ENCODE results near the gene LRRN2. TPM values are rescaled to one million over a fixed set of nuclear protein-coding genes. Genes with fewer than 3 reads are reported as not detected.

Gene LRRN2
- total and polyA plus RNA-seq, 5 donors from 2014 or later, result 0.02 to 0.03 TPM; not detected in 3

- Histone ChIP-seq H3K9me3 (ENCODE audit: control insufficient read depth in 2 of 2, low read length in 2 of 2) (no peaks in the 10 kb centered on the region), H3K36me3 (ENCODE audit: control insufficient read depth, insufficient read depth, low read length) (no peaks in the 10 kb centered on the region), H3K4me3 (ENCODE audit: low read depth, low read length) (no peak overlapping the region), H3K27me3 (ENCODE audit: control insufficient read depth, insufficient read depth, low read length) (no peaks in the 10 kb centered on the region), H3K27ac (ENCODE audit: insufficient read depth, low read length, poor library complexity, severe bottlenecking) (no peak overlapping the region), H3K4me1 (ENCODE audit: control insufficient read depth, insufficient read depth, low read length, poor library complexity, severe bottlenecking) (no peaks in the 10 kb centered on the region)
- H3K9me3 Mint-ChIP-seq, result no peaks in the 10 kb centered on the region
- no peak for ATAC-seq (ENCODE audit: low read depth in 2 of 2)
- H3K27ac Mint-ChIP-seq, result peak overlapping the region in 1 of 3 donors; percentile 81
- no peak for DNase-seq
- H3K4me3 Mint-ChIP-seq, result no peak overlapping the region
- H3K4me1 Mint-ChIP-seq, result peaks cover 0 to 11% (median 0%) of the 10 kb centered on the region in 4 donors
- peaks cover 4% of the 10 kb centered on the region for H3K27me3 Mint-ChIP-seq
- H3K36me3 Mint-ChIP-seq, result peaks cover 13% of the 10 kb centered on the region
Observed at GRCh38 chr1:204587621-204588020, 97.9 kb downstream of the LRRN2 start.

GRCh38 chr1:204584699-204585372 lies 100.7 kb downstream of the LRRN2 start:
- Histone ChIP-seq H3K9me3 (ENCODE audit: control insufficient read depth in 2 of 2, low read length in 2 of 2) (no peaks in the 10 kb centered on the region), H3K36me3 (ENCODE audit: control insufficient read depth, insufficient read depth, low read length) (no peaks in the 10 kb centered on the region), H3K27ac (ENCODE audit: insufficient read depth, low read length, poor library complexity, severe bottlenecking) (no peak overlapping the region), H3K4me3 (ENCODE audit: low read depth, low read length) (no peak overlapping the region), H3K27me3 (ENCODE audit: control insufficient read depth, insufficient read depth, low read length) (no peaks in the 10 kb centered on the region), H3K4me1 (ENCODE audit: control insufficient read depth, insufficient read depth, low read length, poor library complexity, severe bottlenecking) (peaks cover 8% of the 10 kb centered on the region)
- Mint-ChIP-seq H3K4me3 (peak overlapping the region in 1 of 4 donors; percentile 46), H3K4me1 (peaks cover 11 to 25% (median 16%) of the 10 kb centered on the region in 4 donors), H3K36me3 (peaks cover 15% of the 10 kb centered on the region), H3K9me3 (no peaks in the 10 kb centered on the region), H3K27ac (peak overlapping the region in 1 of 3 donors; percentile 55), H3K27me3 (no peaks in the 10 kb centered on the region)
- DNase-seq (peak in 1 of 3 donors; percentile 61), ATAC-seq (ENCODE audit: low read depth in 2 of 2) (peak; percentile 45 to 50)

- peaks cover 16% of the 10 kb centered on the region for H3K36me3 Mint-ChIP-seq
- H3K27me3 ChIP-seq (ENCODE audit: control insufficient read depth, insufficient read depth, low read length), result no peaks in the 10 kb centered on the region
- H3K27ac ChIP-seq (ENCODE audit: insufficient read depth, low read length, poor library complexity, severe bottlenecking), result no peak overlapping the region
- peaks cover 12 to 33% (median 20%) of the 10 kb centered on the region in 4 donors for H3K4me1 Mint-ChIP-seq
- no peaks in the 10 kb centered on the region for H3K36me3 ChIP-seq (ENCODE audit: control insufficient read depth, insufficient read depth, low read length)
- peaks cover 16% of the 10 kb centered on the region for H3K4me1 ChIP-seq (ENCODE audit: control insufficient read depth, insufficient read depth, low read length, poor library complexity, severe bottlenecking)
- H3K4me3 ChIP-seq (ENCODE audit: low read depth, low read length), result no peak overlapping the region
- DNase-seq (no peak), ATAC-seq (ENCODE audit: low read depth in 2 of 2) (no peak)
- peak overlapping the region in 1 of 3 donors; percentile 59 for H3K27ac Mint-ChIP-seq
- no peaks in the 10 kb centered on the region for H3K9me3 Mint-ChIP-seq
- H3K27me3 Mint-ChIP-seq, result no peaks in the 10 kb centered on the region
- H3K4me3 Mint-ChIP-seq, result no peak overlapping the region
- no peaks in the 10 kb centered on the region for H3K9me3 ChIP-seq (ENCODE audit: control insufficient read depth in 2 of 2, low read length in 2 of 2)
Observed at GRCh38 chr1:204583909-204584632, 101.5 kb downstream of the LRRN2 start.

- H3K36me3 ChIP-seq (ENCODE audit: control insufficient read depth, insufficient read depth, low read length), result no peaks in the 10 kb centered on the region
- no peak overlapping the region for H3K27ac ChIP-seq (ENCODE audit: insufficient read depth, low read length, poor library complexity, severe bottlenecking)
- H3K9me3 ChIP-seq (ENCODE audit: control insufficient read depth in 2 of 2, low read length in 2 of 2), result no peaks in the 10 kb centered on the region
- peaks cover 22% of the 10 kb centered on the region for H3K4me1 ChIP-seq (ENCODE audit: control insufficient read depth, insufficient read depth, low read length, poor library complexity, severe bottlenecking)
- no peak overlapping the region for H3K4me3 ChIP-seq (ENCODE audit: low read depth, low read length)
- no peak for ATAC-seq (ENCODE audit: low read depth in 2 of 2)
- no peak for DNase-seq
- H3K27ac Mint-ChIP-seq, result peak overlapping the region in 2 of 3 donors; percentile 13 to 22
- H3K27me3 ChIP-seq (ENCODE audit: control insufficient read depth, insufficient read depth, low read length), result no peaks in the 10 kb centered on the region
- H3K36me3 Mint-ChIP-seq, result peaks cover 11% of the 10 kb centered on the region
- H3K9me3 Mint-ChIP-seq, result no peaks in the 10 kb centered on the region
- H3K27me3 Mint-ChIP-seq, result no peaks in the 10 kb centered on the region
- peak overlapping the region in 1 of 4 donors; percentile 28 for H3K4me3 Mint-ChIP-seq
- H3K4me1 Mint-ChIP-seq, result peaks cover 14 to 48% (median 28%) of the 10 kb centered on the region in 4 donors
Observed at GRCh38 chr1:204581759-204582158, 103.8 kb downstream of the LRRN2 start.

GRCh38 chr1:204580862-204581261 lies 104.7 kb downstream of the LRRN2 start:
- Mint-ChIP-seq H3K4me3 (peak overlapping the region; percentile 68 to 91 (median 86)), H3K27me3 (no peaks in the 10 kb centered on the region), H3K27ac (peak overlapping the region; percentile 84 to 95 (median 90)), H3K4me1 (peaks cover 14 to 48% (median 32%) of the 10 kb centered on the region in 4 donors), H3K9me3 (no peaks in the 10 kb centered on the region), H3K36me3 (peaks cover 11% of the 10 kb centered on the region)
- Histone ChIP-seq H3K4me3 (ENCODE audit: low read depth, low read length) (no peak overlapping the region), H3K9me3 (ENCODE audit: control insufficient read depth in 2 of 2, low read length in 2 of 2) (no peaks in the 10 kb centered on the region), H3K36me3 (ENCODE audit: control insufficient read depth, insufficient read depth, low read length) (no peaks in the 10 kb centered on the region), H3K27ac (ENCODE audit: insufficient read depth, low read length, poor library complexity, severe bottlenecking) (peak overlapping the region; percentile 72), H3K27me3 (ENCODE audit: control insufficient read depth, insufficient read depth, low read length) (no peaks in the 10 kb centered on the region), H3K4me1 (ENCODE audit: control insufficient read depth, insufficient read depth, low read length, poor library complexity, severe bottlenecking) (peaks cover 22% of the 10 kb centered on the region)
- ATAC-seq (ENCODE audit: low read depth in 2 of 2) (no peak), DNase-seq (no peak)

GRCh38 chr1:204579681-204580080 lies 105.9 kb downstream of the LRRN2 start:
- peak overlapping the region; percentile 72 for H3K27ac ChIP-seq (ENCODE audit: insufficient read depth, low read length, poor library complexity, severe bottlenecking)
- no peak for ATAC-seq (ENCODE audit: low read depth in 2 of 2)
- H3K4me1 ChIP-seq (ENCODE audit: control insufficient read depth, insufficient read depth, low read length, poor library complexity, severe bottlenecking), result peaks cover 22% of the 10 kb centered on the region

GRCh38 chr1:204578867-204579664 lies 106.5 kb downstream of the LRRN2 start:
- ATAC-seq (ENCODE audit: low read depth in 2 of 2) (peak; percentile 67 to 70), DNase-seq (peak in 2 of 3 donors; percentile 27 to 81)
- H3K9me3 ChIP-seq (ENCODE audit: control insufficient read depth in 2 of 2, low read length in 2 of 2), result no peaks in the 10 kb centered on the region
- Mint-ChIP-seq H3K4me1 (peaks cover 14 to 49% (median 29%) of the 10 kb centered on the region in 4 donors), H3K4me3 (peak overlapping the region; percentile 85 to 93 (median 89)), H3K27me3 (no peaks in the 10 kb centered on the region), H3K36me3 (peaks cover 15% of the 10 kb centered on the region), H3K27ac (peak overlapping the region; percentile 84 to 97 (median 95)), H3K9me3 (no peaks in the 10 kb centered on the region)
- peaks cover 22% of the 10 kb centered on the region for H3K4me1 ChIP-seq (ENCODE audit: control insufficient read depth, insufficient read depth, low read length, poor library complexity, severe bottlenecking)
- H3K27me3 ChIP-seq (ENCODE audit: control insufficient read depth, insufficient read depth, low read length), result no peaks in the 10 kb centered on the region
- peak overlapping the region; percentile 72 for H3K27ac ChIP-seq (ENCODE audit: insufficient read depth, low read length, poor library complexity, severe bottlenecking)
- H3K36me3 ChIP-seq (ENCODE audit: control insufficient read depth, insufficient read depth, low read length), result no peaks in the 10 kb centered on the region
- peak overlapping the region; percentile 73 for H3K4me3 ChIP-seq (ENCODE audit: low read depth, low read length)

More at GRCh38 chr1:204579681-204580080, 105.9 kb downstream of the LRRN2 start:
- Mint-ChIP-seq H3K36me3 (peaks cover 15% of the 10 kb centered on the region), H3K4me3 (peak overlapping the region; percentile 85 to 93 (median 89)), H3K27ac (peak overlapping the region; percentile 84 to 95 (median 90)), H3K27me3 (no peaks in the 10 kb centered on the region), H3K9me3 (no peaks in the 10 kb centered on the region), H3K4me1 (peaks cover 14 to 49% (median 30%) of the 10 kb centered on the region in 4 donors)
- peak in 1 of 3 donors; percentile 9 for DNase-seq
- H3K36me3 ChIP-seq (ENCODE audit: control insufficient read depth, insufficient read depth, low read length), result no peaks in the 10 kb centered on the region
- H3K4me3 ChIP-seq (ENCODE audit: low read depth, low read length), result peak overlapping the region; percentile 73
- no peaks in the 10 kb centered on the region for H3K9me3 ChIP-seq (ENCODE audit: control insufficient read depth in 2 of 2, low read length in 2 of 2)
- no peaks in the 10 kb centered on the region for H3K27me3 ChIP-seq (ENCODE audit: control insufficient read depth, insufficient read depth, low read length)

All from CD4-positive, CD25-positive, alpha-beta regulatory T cell (primary cell).